ENCODE measurements around the gene COA5.

DNA sequence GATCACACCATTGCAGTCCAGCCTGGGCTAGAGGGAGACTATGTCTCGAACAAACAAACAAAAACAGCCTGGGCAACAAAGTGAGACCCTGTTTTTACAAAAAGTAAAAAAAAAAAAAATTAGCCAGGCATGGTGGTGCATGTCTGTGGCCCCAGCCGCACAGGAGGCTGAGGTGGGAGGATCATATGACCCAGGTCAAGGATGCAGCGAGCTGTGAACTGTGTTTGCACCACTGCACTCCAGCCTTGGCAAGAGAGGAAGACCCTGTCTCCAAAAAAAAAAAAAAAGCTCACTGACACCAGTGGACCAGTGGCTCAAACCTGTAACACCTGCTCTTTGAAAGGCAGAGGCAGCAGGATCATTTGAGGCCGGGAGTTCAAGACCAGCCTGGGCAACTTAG lies 40.1 kb upstream of the COA5 start:
- no peak for TF ChIP-seq SUZ12 (IDR thresholded peaks at IDR 0.05; ENCODE audit: extremely low read depth, insufficient read depth, insufficient read length)
- TF ChIP-seq YY1 (IDR thresholded peaks at IDR 0.05; ENCODE audit: insufficient read depth, insufficient read length), result no peak
